Stimulated activated naive CD8-positive, alpha-beta T cell treated with anti-CD3 and anti-CD28 coated beads, Interleukin-15, amount 100 ng/mL, for 72 hours (primary cell): Measurements from ENCODE around the gene ZBTB39.
"Not testable (repeated sequence)": the region's sequence is repeated elsewhere in the genome, so short reads cannot be mapped to it uniquely, and the experiment has no call there.

Source experiments
- ATAC-seq: fragments of 150-1000 bp; cut with Tn5 transposase; 2 replicates; pipeline ENCODE4 v1.10.0; 2021; ENCODE audit warnings: mild to moderate bottlenecking, moderate library complexity
- DNase-seq, 2 donors: peaks; one replicate each; pipeline ENCODE4 v3.0.0; 2021 to 2022
- H3K27ac Mint-ChIP-seq, 2 donors: one replicate each; pipeline ENCODE4 v1.8.0; 2022; ENCODE audit warnings: mild to moderate bottlenecking in 2 of 2, mixed read lengths in 2 of 2, moderate library complexity in 2 of 2
- H3K27me3 Mint-ChIP-seq: one replicate; pipeline ENCODE4 v1.8.0; 2022; ENCODE audit warnings: mixed read lengths
- H3K4me1 Mint-ChIP-seq: one replicate; pipeline ENCODE4 v1.8.0; 2022; ENCODE audit warnings: mild to moderate bottlenecking, mixed read lengths
- H3K4me3 Mint-ChIP-seq, 2 donors: one replicate each; pipeline ENCODE4 v1.8.0; 2022; ENCODE audit warnings: mild to moderate bottlenecking in 2 of 2, mixed read lengths in 2 of 2, moderate library complexity in 1 of 2
- H3K9me3 Mint-ChIP-seq, 2 donors: one replicate each; pipeline ENCODE4 v1.8.0; 2022; ENCODE audit warnings: mixed read lengths in 2 of 2

Gene ZBTB39

GRCh38 chr12:56996793-56997545 is 9.4 kb downstream of the ZBTB39 start:
- no peaks in the 10 kb centered on the region for H3K9me3 Mint-ChIP-seq
- no peak for ATAC-seq
- H3K4me3 Mint-ChIP-seq, result no peak overlapping the region
- H3K4me1 Mint-ChIP-seq, result peaks cover 54% of the 10 kb centered on the region
- H3K27me3 Mint-ChIP-seq, result no peaks in the 10 kb centered on the region
- H3K27ac Mint-ChIP-seq, result no peak overlapping the region
- no peak for DNase-seq

- H3K9me3 Mint-ChIP-seq, result no peaks in the 10 kb centered on the region
- H3K4me1 Mint-ChIP-seq, result peaks cover 54% of the 10 kb centered on the region
- H3K27me3 Mint-ChIP-seq, result no peaks in the 10 kb centered on the region
- no peak for DNase-seq
- H3K27ac Mint-ChIP-seq, result peak overlapping the region in 1 of 2 donors; percentile 67
- ATAC-seq, result no peak
- no peak overlapping the region for H3K4me3 Mint-ChIP-seq
Observed at GRCh38 chr12:56995930-56996496, 10.3 kb downstream of the ZBTB39 start.

- no peak overlapping the region for H3K4me3 Mint-ChIP-seq
- H3K4me1 Mint-ChIP-seq, result peaks cover 48% of the 10 kb centered on the region
Observed at GRCh38 chr12:56995201-56995929, 11.0 kb downstream of the ZBTB39 start.

GRCh38 chr12:56994231-56994746 is 12.1 kb downstream of the ZBTB39 start:
- no peak overlapping the region for H3K4me3 Mint-ChIP-seq
- H3K9me3 Mint-ChIP-seq, result no peaks in the 10 kb centered on the region
- H3K27me3 Mint-ChIP-seq, result no peaks in the 10 kb centered on the region
- ATAC-seq (no peak), DNase-seq (no peak)
- H3K27ac Mint-ChIP-seq, result no peak overlapping the region
- peaks cover 38% of the 10 kb centered on the region for H3K4me1 Mint-ChIP-seq

More at GRCh38 chr12:56995201-56995929, 11.0 kb downstream of the ZBTB39 start:
- no peak for ATAC-seq
- no peak for DNase-seq
- Mint-ChIP-seq H3K27ac (peak overlapping the region in 1 of 2 donors; percentile 67), H3K27me3 (no peaks in the 10 kb centered on the region), H3K9me3 (no peaks in the 10 kb centered on the region)

GRCh38 chr12:56993346-56993745 is 13.0 kb downstream of the ZBTB39 start:
- Mint-ChIP-seq H3K27ac (no peak overlapping the region), H3K9me3 (no peaks in the 10 kb centered on the region), H3K27me3 (no peaks in the 10 kb centered on the region), H3K4me1 (peaks cover 28% of the 10 kb centered on the region), H3K4me3 (no peak overlapping the region)
- ATAC-seq (no peak), DNase-seq (no peak)

GRCh38 chr12:56991319-56992246 is 14.8 kb downstream of the ZBTB39 start:
- Mint-ChIP-seq H3K27ac (peak overlapping the region in 1 of 2 donors; percentile 58), H3K27me3 (no peaks in the 10 kb centered on the region), H3K4me3 (no peak overlapping the region), H3K9me3 (no peaks in the 10 kb centered on the region), H3K4me1 (peaks cover 24% of the 10 kb centered on the region)
- no peak for ATAC-seq
- no peak for DNase-seq

- Mint-ChIP-seq H3K27me3 (no peaks in the 10 kb centered on the region), H3K27ac (no peak overlapping the region)
- no peak for DNase-seq
Observed at GRCh38 chr12:56990648-56991318, 15.6 kb downstream of the ZBTB39 start.

GRCh38 chr12:56989861-56990610 is 16.3 kb downstream of the ZBTB39 start:
- no peak overlapping the region for H3K4me3 Mint-ChIP-seq
- no peak overlapping the region for H3K27ac Mint-ChIP-seq
- DNase-seq, result no peak
- H3K4me1 Mint-ChIP-seq, result peaks cover 26% of the 10 kb centered on the region
- no peaks in the 10 kb centered on the region for H3K9me3 Mint-ChIP-seq
- no peaks in the 10 kb centered on the region for H3K27me3 Mint-ChIP-seq
- no peak for ATAC-seq

More at GRCh38 chr12:56990648-56991318, 15.6 kb downstream of the ZBTB39 start:
- Mint-ChIP-seq H3K4me1 (peaks cover 24% of the 10 kb centered on the region), H3K9me3 (no peaks in the 10 kb centered on the region), H3K4me3 (no peak overlapping the region)
- no peak for ATAC-seq

GRCh38 chr12:56988207-56988739 is 18.1 kb downstream of the ZBTB39 start:
- Mint-ChIP-seq H3K27me3 (no peaks in the 10 kb centered on the region), H3K9me3 (no peaks in the 10 kb centered on the region), H3K4me1 (peaks cover 26% of the 10 kb centered on the region), H3K27ac (no peak overlapping the region), H3K4me3 (no peak overlapping the region)
- ATAC-seq (no peak), DNase-seq (no peak)

- DNase-seq, result peak; percentile 66
- Mint-ChIP-seq H3K4me3 (no peak overlapping the region), H3K27me3 (no peaks in the 10 kb centered on the region), H3K27ac (no peak overlapping the region), H3K4me1 (peaks cover 26% of the 10 kb centered on the region), H3K9me3 (no peaks in the 10 kb centered on the region)
- peak; percentile 78 for ATAC-seq
Observed at GRCh38 chr12:56987551-56988053, 18.7 kb downstream of the ZBTB39 start.

GRCh38 chr12:56987011-56987410 is 19.3 kb downstream of the ZBTB39 start:
- DNase-seq (no peak), ATAC-seq (no peak)
- H3K27me3 Mint-ChIP-seq, result no peaks in the 10 kb centered on the region
- H3K27ac Mint-ChIP-seq, result no peak overlapping the region
- H3K9me3 Mint-ChIP-seq, result no peaks in the 10 kb centered on the region
- peaks cover 26% of the 10 kb centered on the region for H3K4me1 Mint-ChIP-seq
- no peak overlapping the region for H3K4me3 Mint-ChIP-seq

GRCh38 chr12:56985714-56986113 is 20.6 kb downstream of the ZBTB39 start:
- not testable (repeated sequence) for H3K27me3 Mint-ChIP-seq, H3K4me3 Mint-ChIP-seq, DNase-seq, H3K27ac Mint-ChIP-seq, H3K9me3 Mint-ChIP-seq
- H3K4me1 Mint-ChIP-seq, result peaks cover 15% of the 10 kb centered on the region
- ATAC-seq, result peak; percentile 72

- Mint-ChIP-seq H3K9me3 (no peaks in the 10 kb centered on the region), H3K4me1 (peaks cover 15% of the 10 kb centered on the region), H3K27ac (peak overlapping the region in 1 of 2 donors; percentile 15), H3K4me3 (no peak overlapping the region), H3K27me3 (no peaks in the 10 kb centered on the region)
- DNase-seq (no peak), ATAC-seq (no peak)
Observed at GRCh38 chr12:56983386-56983785, 23.0 kb downstream of the ZBTB39 start.
